GM19023 (cell line): Measurements from ENCODE around the gene CCNG2.

Source experiments
- ATAC-seq: cut with Tn5 transposase; IDR thresholded peaks from one replicate; pipeline ENCODE4 v1.9.1; 2021; ENCODE audit warnings: mild to moderate bottlenecking, moderate library complexity; ENCODE audit not compliant: unreplicated experiment

Gene CCNG2

DNA sequence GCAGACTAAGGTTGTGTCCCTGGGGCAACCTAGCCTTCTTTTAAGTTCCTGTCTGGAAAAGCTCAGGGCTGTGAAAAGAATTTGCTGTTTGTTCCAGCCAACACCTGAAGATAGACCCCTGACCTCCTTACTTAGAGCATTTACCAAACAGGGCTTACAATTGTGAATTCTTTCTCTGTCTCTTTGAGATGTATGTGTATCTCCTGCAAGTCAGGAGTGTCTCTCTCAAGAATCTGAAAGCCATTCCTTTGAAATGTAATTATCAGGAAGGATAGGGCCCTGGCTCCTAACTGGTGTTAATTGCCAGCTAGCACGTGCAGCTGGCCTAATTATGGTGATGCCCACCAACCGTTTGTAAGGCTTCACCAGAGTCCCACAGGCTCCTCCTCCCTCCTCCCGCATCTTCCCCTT lies 18.2 kb downstream of the CCNG2 start:
- no peak for ATAC-seq

DNA sequence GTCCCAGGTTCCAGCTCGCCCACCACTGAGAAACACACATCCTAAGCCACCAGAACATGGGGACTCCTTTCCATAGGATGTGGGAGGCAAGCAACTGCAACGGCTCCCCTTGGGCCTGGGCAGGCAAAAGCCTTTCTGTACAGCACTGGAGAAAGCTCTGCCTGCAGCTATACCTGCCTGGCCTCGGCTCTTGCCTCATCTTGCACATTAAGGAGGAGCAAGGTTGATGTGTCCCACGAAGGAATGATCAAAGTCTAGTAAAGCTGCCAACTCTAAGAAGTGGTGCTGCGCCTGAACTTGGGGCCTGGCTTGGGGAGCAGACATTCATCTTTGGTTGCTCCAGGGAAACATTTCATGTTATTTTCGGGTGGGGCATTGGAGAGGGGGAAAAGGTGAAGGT lies 19.6 kb downstream of the CCNG2 start:
- no peak for ATAC-seq

DNA sequence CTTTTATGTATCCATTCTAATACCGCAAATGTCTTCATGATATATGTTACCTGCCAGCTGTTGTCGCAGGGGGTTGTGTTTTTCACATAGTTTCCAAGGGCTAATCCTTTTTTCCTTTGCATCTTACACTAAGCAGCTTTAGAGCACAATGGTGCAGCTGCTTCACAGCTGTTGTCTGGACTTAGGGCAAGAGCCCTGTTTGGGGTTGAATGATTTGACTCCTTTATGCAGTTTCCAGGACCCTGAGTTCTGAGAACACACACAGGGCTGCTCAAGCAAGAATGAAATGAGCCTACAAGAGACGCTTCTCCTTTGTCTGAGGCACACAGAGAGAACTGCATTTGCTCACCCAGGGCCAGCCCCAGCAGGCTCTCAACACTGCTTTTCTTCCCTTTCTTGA lies 20.2 kb downstream of the CCNG2 start:
- ATAC-seq, result no peak

DNA sequence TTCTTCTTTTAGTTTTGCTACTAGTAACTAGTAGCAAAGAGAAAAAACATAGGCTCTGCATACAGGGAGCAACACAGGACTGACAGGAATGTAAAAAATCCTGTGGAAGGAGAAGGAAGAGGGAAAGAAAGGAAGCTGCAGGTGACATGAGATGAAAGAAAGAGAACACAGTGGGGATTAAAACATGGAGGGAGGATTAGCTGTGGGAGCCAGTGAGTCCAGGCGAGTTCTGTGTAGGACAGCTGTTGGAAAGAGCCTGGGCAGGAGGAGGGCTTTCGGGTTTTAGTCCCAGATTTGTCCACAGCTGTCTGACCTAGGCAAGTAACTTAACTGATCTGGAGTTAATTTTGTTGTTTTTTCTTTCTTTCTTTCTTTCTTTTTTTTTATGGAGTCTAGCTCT lies 21.6 kb downstream of the CCNG2 start:
- no peak for ATAC-seq

DNA sequence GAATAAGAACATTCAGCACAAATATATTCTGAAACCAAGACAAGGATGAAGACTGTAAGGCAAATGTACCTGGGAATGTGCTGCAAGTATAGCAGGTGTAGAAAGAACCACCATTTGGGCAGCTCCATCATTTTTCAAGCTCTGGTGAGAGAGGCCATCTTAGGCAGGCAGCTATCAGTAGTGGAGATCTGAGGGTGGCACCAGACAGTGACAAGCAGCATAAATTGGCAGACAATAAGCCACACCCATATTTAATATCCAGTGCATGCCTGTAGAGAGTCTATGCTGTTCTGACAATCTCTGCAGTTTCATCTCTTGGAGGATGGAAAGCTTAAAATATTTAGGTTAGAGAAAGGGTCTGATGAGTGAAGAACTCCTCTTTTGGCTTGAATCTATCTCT lies 22.5 kb downstream of the CCNG2 start:
- no peak for ATAC-seq

DNA sequence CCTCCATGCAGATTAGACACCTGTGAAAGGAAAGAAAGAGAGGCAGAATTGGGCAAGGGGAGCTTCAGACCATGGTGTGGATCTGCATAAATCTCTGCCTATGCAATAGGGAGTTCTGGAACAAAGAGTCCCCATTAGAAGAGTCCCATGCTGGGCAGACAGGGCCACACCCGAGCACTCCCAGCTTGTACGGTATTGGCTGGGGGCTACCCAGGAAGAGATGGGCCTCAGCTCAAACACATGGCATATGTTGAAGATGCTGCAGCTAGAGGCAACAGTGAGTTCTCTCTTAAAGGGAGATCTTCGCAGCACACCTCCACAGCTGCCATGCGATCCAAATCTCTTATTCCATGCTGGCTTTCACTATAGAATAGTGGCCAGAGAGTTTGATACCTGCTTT lies 24.7 kb downstream of the CCNG2 start:
- ATAC-seq, result no peak

DNA sequence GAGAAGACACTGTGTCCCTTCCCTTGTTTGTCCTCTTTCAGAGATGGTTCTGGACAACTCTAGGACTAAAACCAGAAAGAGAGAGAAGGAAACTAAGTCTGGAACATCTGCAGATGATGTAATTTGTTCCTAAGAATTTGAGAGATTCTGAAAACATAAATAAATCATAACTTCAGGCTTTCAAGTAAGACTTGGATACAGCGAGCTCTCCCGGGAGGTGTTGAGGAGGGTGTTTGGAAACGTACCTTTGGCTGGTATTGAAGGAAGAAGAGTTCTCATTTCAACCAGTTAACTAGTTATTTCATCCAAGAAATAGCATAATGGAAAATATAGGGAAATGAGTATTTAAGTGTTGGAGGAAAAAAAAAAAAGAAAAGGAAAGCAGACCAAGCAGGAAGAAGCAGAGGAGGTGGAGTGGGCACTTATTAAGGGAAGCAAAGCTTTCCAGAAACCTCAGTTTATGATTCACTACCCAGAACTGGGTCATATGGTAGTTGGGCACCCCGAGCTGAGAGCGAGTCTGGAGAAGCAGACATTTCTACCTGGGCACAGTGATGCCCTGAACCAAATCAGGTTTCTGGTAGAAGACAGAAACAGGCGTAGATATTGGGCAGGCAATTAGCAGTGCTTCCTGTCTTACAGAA lies 26.9 kb downstream of the CCNG2 start:
- ATAC-seq, result no peak

DNA sequence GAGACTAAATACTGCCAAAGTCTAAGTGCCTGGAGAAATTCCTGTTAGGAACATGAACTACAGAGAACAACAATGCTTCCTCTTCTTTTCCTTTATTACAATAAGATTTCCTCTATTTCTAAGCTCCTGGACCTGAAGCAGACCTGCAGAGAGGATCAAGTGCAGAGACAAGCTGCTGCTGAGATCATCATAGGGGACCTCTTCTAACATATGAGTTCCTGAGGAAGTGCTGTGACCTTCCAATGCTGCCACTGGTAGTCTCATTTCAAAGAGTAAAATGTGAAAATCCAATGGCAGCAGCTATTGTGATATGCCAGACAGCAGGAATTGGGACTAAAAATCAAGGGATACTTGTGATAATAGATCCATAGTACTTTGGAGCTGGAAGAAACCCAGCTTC lies 28.0 kb downstream of the CCNG2 start:
- no peak for ATAC-seq

DNA sequence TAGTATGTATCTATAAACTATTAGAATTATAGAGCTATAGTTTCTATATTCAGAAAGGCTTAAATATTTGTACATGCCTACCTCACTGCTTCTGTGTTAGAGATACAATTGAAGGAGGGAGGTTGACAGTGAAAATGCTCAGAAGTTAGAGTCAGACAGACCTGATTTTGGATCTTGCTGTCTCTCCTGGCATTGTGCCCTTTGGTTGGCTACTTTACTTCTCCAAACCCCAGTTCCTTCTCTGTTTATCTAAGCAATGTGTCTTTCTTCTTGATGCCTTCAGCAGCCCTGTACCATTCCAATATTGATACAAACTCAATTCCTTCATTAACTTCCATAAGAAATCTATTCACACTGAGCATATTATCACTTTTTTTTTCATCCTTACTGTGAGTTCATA lies 28.7 kb downstream of the CCNG2 start:
- ATAC-seq, result no peak

DNA sequence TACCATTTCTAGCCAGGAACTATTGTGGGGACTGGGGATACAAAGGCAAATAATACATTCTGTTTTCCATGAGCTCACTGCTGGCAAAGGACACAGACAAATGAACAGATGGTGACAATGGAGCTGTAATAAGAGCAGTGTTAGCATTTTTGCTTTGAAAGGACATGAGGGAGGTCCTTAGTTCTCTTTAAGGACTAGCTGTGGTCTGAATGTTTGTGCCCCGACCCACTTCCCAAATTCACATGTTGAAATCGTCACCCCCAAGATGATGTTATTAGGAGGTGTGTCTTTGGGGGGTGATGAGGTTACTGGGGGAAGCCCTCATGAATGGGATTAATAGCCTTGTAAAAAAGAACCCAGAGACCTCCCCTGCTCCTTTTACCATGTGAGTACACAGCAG lies 30.3 kb downstream of the CCNG2 start:
- ATAC-seq, result no peak

DNA sequence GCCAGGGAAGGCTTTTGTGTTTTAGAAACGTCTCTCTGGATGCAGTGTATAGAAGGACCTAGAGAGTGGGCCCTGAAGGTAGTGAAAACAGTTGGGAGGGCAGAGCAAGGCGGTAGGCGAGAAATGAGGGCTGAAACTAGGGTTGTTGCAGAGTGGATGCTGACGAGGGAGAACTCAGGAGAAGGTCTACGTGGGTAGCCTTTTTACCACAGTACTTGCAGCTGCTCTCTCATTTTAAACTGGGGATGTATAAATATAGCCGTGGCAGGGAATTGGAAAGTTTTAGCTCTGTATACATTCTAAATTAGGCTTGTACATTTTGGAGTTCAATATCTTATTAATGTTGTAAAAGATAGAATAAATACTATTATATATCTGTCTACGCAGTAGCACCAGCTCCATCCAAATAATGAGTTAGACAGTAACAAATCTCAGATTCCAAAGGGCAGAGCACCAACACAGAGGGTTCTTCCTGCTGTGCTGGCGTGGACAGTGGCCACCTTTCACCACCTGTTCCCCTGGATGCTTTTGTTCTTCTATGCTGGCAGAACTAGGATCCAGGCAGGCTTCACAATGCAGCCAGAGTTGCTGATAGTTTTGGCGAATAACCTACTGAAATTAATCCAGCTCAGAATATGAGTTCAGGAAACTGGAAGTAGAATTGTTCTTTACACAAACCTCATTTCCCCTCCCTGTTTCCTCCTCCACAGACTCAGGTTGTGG lies 31.7 kb downstream of the CCNG2 start:
- no peak for ATAC-seq

DNA sequence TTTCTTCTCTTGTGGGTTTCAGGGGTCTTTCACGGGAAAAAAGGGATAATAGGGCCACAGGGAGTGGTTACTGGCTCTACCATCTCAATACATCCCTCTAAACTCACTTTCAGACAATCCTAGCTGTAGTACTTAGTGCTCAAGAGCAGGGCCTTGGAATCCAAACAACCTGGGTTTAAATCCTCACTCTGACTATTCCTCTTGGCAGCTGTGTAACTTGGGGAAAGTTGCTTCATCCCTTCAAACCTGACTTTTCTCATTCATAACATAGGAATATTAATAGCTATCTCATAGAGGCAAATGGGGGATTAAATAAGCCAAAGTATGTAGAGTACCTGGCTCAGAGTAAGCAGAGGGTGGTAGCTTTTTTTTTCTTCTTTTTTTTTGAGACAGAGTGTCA lies 32.4 kb downstream of the CCNG2 start:
- ATAC-seq, result no peak

DNA sequence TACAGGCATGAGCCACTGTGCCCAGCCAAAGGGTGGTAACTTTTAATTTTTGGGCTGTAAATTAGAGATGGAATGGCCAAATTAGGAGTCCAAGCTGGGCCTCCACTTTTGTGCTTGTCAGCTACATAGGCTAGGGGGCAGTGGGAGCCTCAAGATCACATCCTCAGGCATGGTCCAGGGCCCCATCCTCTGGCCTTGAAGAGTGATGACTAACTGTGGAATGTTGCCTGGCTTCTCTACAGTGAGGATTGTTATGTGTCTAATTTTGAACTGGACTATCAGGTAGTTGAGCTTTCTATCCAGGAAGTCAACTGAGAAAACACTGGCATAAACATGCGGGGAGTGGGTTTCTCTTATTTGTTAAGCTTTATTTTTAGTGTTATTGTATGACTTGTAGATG lies 33.0 kb downstream of the CCNG2 start:
- ATAC-seq, result no peak

DNA sequence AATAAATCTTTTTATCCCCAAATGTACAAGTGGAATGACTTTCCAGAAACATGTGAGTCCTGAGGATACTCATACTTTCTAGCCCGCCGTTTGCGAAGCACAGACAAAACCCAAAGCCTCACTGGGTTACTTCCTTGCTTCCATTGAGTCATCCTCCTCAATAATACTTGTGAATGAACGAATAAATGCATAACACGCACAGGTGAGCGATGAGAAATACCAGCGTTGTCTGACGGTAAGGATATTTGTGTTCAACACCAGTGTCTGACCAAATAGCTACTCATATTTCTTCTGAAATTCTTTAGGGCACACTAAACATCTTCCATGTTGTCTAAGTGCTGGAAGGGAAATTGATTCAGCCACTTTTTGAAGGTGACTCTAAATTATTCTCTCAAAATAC lies 36.0 kb downstream of the CCNG2 start:
- no peak for ATAC-seq

DNA sequence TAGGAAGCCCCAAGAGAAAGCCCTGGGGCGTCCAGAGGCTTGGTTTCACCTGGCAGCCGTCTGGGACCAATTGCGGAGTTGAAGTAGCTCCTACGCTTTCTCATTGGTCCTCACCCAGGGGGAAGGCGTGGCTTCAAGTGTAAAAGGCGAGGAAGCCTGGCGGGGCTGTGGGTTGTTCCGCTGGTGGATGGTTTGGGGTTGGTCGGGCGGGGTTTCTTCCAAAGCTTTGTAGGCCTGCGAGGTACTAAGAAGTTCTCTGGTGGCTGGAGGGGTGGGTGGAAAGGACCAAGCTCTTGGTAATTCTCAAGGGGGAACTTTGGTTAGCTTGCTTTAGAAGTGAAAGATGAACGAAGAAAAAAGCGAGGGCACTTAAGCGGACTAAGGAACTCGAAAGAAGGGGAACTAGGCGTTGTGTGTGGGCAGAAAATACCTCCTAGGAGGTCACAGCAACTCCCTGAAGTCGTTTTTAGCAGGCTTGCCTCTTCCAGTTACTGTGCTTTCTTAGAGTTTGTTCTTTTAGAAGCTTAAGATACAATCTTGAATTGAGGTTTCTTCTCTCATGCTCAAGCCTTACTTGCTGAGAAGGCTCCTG lies 36.6 kb downstream of the CCNG2 start:
- peak; percentile 94 for ATAC-seq

DNA sequence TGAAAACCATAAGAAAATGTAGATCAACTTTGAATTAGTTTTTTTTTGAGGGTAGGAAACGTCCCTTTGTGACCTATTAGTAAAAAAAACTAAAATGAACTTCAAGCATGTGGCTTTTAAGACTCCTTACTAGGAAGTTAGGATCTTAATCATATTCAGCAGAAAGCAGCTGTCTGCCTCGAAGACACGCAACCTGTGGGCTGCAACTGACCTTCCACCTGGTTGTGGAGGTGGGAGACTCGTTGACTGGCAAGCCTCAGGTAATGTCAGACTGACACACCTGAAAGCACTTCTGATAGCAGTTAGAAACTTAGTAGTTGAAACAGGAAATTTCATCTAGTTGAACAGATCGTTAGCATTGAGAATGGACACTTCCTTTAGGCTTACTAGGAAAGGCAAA lies 37.4 kb downstream of the CCNG2 start:
- ATAC-seq, result no peak

DNA sequence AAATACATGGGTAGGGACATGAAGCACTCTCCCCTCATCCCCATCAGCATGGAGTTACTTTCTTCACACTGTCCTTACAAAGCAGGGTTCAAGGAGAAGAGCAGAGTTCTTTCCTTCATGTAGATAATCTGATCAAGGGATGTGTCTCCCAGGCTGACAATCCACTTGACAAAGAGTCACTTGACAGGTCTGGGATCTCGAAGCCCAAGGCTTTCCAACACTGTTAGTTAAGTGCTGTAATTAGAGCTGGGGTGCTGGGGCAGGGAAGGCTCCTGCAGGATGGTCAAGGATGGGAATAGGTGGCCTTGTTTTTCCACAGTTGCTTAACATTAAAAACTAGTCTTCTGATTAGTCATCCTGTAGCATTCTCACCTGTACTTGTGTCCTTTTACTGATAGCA lies 38.0 kb downstream of the CCNG2 start:
- ATAC-seq, result no peak

DNA sequence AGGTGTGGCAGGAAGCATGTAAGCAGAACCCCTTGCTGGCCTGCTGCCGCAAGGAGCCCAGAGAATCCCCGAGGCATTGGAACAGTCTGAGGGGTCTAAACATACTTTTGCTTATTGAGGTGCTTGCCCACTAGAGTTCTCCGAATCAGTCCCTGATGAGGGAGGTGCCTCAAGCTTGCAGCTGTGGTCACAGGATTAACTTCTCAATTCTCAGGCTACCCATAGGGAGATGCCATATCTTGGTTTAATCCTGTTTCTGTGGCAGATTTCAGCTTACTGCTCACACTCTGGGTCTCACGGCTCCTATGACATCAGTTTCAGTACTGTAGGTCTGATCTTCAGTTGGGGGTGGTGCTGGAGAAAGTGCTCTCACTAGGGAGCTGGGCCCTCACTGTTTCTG lies 39.9 kb downstream of the CCNG2 start:
- ATAC-seq, result peak; percentile 30

DNA sequence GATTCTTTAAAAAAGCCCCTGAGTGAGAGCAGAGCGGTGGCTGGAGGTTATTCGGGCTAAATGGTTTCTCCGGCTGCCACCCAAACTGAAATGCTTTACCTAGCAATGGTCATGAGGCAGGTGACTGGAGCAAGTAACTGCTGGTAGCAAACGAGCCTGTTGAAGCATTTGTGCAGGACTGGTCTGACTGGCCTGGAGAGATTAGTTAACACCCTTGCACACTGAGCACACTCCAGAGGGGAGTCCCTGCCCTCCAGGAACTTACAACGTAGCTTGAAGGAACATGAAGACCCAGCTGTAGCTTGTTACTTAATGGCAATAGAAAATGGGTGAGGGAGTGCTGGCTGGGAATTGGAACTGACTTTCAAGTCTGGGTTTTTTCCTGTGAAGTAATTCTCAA lies 40.4 kb downstream of the CCNG2 start:
- ATAC-seq, result no peak

DNA sequence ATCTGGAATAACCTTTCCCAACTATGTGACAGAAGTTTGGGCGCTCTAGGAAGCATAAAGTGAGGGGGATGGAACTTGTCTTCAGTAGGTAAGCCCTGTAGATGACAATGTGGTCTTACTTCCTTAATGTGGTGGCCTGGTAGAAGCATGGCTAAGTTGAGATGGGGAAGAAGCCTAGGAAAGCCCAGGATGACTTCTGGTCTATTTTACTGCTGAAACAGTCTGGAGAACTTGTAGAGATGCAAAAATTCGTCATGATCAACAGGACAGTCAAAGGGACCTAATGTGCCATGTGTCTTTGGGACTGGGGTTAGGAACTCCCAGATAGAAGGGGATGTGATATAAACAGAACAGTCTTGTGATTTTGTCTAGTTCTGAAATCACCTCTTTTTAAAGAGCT lies 40.8 kb downstream of the CCNG2 start:
- ATAC-seq, result no peak

DNA sequence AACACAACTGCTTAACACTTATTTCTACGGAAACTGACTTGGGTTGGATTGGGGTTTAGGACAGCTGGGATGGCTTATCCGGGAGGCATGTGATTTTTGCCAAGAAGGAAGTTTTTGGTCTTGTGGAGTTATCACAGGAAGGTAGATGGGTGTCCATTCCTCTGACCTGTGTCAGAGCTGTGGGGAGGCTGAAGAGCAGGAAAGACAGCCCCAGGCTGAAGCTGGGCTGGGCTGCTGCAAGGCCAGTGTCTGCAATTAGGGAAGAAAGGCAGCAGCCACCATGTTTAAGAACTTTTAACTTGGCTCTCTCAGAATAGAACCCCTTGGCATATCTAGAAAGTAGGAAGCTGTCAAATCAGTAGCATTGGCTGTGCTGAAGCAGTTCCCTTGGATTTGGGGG lies 42.3 kb downstream of the CCNG2 start:
- no peak for ATAC-seq

DNA sequence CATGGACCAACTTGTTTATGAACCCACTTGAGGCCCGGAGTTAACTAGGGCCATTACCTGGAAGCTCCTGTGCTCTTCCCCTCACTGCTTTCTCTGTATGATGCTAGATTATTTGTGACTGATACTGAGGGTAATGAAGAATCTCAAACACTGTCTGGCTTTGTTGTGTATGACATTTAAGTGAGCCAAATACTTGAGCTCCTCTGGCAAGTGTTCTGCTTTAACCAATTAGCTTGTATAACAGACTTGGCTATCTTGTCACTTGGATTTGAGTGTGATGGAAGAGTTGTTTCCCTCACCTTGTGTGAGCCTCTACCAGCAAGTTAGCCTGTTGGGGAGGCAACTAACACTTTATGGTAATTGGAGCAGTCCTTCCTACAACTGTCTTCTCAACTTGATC lies 42.7 kb downstream of the CCNG2 start:
- no peak for ATAC-seq

DNA sequence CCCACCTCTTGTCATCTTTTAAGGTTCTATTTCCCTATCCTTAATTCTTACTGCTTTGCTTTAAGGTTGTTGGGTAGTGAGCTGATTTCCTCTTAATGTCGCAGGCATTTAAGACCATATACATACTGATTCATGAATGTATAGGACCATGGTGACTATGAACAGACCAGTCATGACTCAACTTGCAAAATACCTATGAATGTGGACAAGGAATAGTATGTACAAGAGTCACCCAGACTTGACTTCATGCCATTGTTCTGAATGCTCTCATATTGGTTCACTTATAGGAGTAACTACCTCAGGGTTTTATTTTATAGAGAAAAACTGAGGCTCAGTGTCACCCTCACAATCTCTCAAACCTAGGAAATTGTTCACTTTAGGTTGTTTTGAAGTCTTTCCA lies 44.3 kb downstream of the CCNG2 start:
- ATAC-seq, result no peak
